ENCODE measurements around the gene ARHGEF37. TPM values are rescaled to one million over a fixed set of nuclear protein-coding genes. Genes with fewer than 3 reads are reported as not detected.
"Not testable (repeated sequence)": the region's sequence is repeated elsewhere in the genome, so short reads cannot be mapped to it uniquely, and the experiment has no call there.

Gene ARHGEF37
- total and polyA plus RNA-seq, 2 donors from 2014 or later = 6.9 to 21.8 TPM

- TF ChIP-seq, protein P1, sequence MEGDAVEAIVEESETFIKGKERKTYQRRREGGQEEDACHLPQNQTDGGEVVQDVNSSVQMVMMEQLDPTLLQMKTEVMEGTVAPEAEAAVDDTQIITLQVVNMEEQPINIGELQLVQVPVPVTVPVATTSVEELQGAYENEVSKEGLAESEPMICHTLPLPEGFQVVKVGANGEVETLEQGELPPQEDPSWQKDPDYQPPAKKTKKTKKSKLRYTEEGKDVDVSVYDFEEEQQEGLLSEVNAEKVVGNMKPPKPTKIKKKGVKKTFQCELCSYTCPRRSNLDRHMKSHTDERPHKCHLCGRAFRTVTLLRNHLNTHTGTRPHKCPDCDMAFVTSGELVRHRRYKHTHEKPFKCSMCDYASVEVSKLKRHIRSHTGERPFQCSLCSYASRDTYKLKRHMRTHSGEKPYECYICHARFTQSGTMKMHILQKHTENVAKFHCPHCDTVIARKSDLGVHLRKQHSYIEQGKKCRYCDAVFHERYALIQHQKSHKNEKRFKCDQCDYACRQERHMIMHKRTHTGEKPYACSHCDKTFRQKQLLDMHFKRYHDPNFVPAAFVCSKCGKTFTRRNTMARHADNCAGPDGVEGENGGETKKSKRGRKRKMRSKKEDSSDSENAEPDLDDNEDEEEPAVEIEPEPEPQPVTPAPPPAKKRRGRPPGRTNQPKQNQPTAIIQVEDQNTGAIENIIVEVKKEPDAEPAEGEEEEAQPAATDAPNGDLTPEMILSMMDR (IDR thresholded peaks at IDR 0.05; ENCODE audit: borderline replicate concordance, extremely low read depth, insufficient read depth) = no peak
- no peak for DNase-seq
- Histone ChIP-seq H3K9me3 (ENCODE audit: control insufficient read depth in 2 of 3, insufficient read depth in 1 of 3, low read length in 3 of 3) (no peaks in the 10 kb centered on the region), H3K4me3 (ENCODE audit: low read length in 3 of 3) (no peak overlapping the region), H3K27me3 (ENCODE audit: control insufficient read depth, insufficient read depth, low read length) (no peaks in the 10 kb centered on the region), H3K36me3 (ENCODE audit: control insufficient read depth in 2 of 3, insufficient read depth in 3 of 3, low read length in 3 of 3) (no peaks in the 10 kb centered on the region), H3K9ac (ENCODE audit: low read length in 3 of 3) (no peak overlapping the region), H3K27ac (ENCODE audit: low read depth in 2 of 2, low read length in 2 of 2) (no peak overlapping the region), H3K4me1 (ENCODE audit: control insufficient read depth in 2 of 3, insufficient read depth in 2 of 3, low read depth in 1 of 3, low read length in 3 of 3) (no peaks in the 10 kb centered on the region)
- FAIRE-seq = no peak
- intact Hi-C loops (cut with DNase I) = no loop called here
These were observed 13.1 kb downstream of the ARHGEF37 start for GRCh38 chr5:149594206-149594895.

DNA sequence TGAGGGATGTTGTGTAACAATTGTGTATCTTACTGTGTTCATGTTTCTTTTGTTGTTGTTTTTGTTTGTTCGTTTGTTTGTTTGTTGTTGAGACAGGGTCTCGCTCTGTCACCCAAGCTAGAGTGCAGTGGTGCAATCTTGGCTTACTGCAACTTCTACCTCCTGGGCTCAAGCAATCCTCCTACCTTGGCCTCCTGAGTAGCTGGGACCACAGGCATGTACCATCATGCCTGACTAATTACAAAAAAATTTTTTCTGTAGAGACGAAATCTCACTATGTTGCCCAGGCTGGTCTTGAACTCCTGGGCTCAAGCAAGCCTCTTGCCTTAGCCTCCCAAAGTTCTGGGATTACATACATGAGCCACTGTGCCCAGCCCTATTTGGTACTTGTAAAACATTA is 13.8 kb downstream of the ARHGEF37 start:
- H3K9ac ChIP-seq (ENCODE audit: low read length in 3 of 3); FAIRE-seq; H3K4me1 ChIP-seq (ENCODE audit: control insufficient read depth in 2 of 3, insufficient read depth in 2 of 3, low read depth in 1 of 3, low read length in 3 of 3); H3K9me3 ChIP-seq (ENCODE audit: control insufficient read depth in 2 of 3, insufficient read depth in 1 of 3, low read length in 3 of 3); H3K4me3 ChIP-seq (ENCODE audit: low read length in 3 of 3); H3K27me3 ChIP-seq (ENCODE audit: control insufficient read depth, insufficient read depth, low read length); intact Hi-C loops (cut with DNase I); H3K36me3 ChIP-seq (ENCODE audit: control insufficient read depth in 2 of 3, insufficient read depth in 3 of 3, low read length in 3 of 3); H3K27ac ChIP-seq (ENCODE audit: low read depth in 2 of 2, low read length in 2 of 2); DNase-seq: not testable (repeated sequence)

- H3K4me1 ChIP-seq (ENCODE audit: control insufficient read depth in 2 of 3, insufficient read depth in 2 of 3, low read depth in 1 of 3, low read length in 3 of 3) = no peaks in the 10 kb centered on the region
- no peak overlapping the region for H3K4me3 ChIP-seq (ENCODE audit: low read length in 3 of 3)
- H3K27ac ChIP-seq (ENCODE audit: low read depth in 2 of 2, low read length in 2 of 2) = peak overlapping the region; percentile 2 to 5
- intact Hi-C loops (cut with DNase I) = no loop called here
- TF ChIP-seq, protein P1 (IDR thresholded peaks at IDR 0.05; ENCODE audit: borderline replicate concordance, extremely low read depth, insufficient read depth) = no peak
- no peak for FAIRE-seq
- H3K9ac ChIP-seq (ENCODE audit: low read length in 3 of 3) = no peak overlapping the region
- H3K36me3 ChIP-seq (ENCODE audit: control insufficient read depth in 2 of 3, insufficient read depth in 3 of 3, low read length in 3 of 3) = peaks cover 0 to 8% (median 0%) of the 10 kb centered on the region in 3 donors
- DNase-seq = peak in 2 of 5 donors; percentile 23 to 29
- no peaks in the 10 kb centered on the region for H3K27me3 ChIP-seq (ENCODE audit: control insufficient read depth, insufficient read depth, low read length)
- H3K9me3 ChIP-seq (ENCODE audit: control insufficient read depth in 2 of 3, insufficient read depth in 1 of 3, low read length in 3 of 3) = no peaks in the 10 kb centered on the region
These were observed 15.4 kb downstream of the ARHGEF37 start for GRCh38 chr5:149596712-149597111.

DNA sequence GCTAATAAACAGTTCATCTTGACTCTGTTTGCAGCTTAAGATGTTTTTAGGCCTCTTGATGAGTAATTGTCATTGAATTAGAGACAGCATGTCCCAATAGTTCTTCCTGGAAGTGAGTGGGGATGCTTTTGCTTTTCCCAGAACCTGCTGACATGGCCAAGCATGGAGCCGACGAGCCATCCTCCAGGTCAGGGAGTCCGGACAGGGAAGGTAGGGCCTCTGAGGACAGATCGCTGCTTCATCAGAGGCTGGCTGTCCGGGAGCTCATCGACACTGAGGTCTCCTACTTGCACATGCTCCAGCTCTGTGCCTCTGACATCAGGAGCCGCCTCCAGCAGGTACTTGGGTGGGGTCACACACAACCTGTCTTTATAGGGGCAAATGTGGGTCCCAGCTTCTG is 16.3 kb downstream of the ARHGEF37 start:
- TF ChIP-seq, protein P1 (IDR thresholded peaks at IDR 0.05; ENCODE audit: borderline replicate concordance, extremely low read depth, insufficient read depth) = no peak
- no peak overlapping the region for H3K4me3 ChIP-seq (ENCODE audit: low read length in 3 of 3)
- no peaks in the 10 kb centered on the region for H3K4me1 ChIP-seq (ENCODE audit: control insufficient read depth in 2 of 3, insufficient read depth in 2 of 3, low read depth in 1 of 3, low read length in 3 of 3)
- DNase-seq (no peak), FAIRE-seq (no peak)
- H3K36me3 ChIP-seq (ENCODE audit: control insufficient read depth in 2 of 3, insufficient read depth in 3 of 3, low read length in 3 of 3) = peaks cover 0 to 13% (median 0%) of the 10 kb centered on the region in 3 donors
- intact Hi-C loops (cut with DNase I) = no loop called here
- no peaks in the 10 kb centered on the region for H3K27me3 ChIP-seq (ENCODE audit: control insufficient read depth, insufficient read depth, low read length)
- H3K9ac ChIP-seq (ENCODE audit: low read length in 3 of 3) = no peak overlapping the region
- no peaks in the 10 kb centered on the region for H3K9me3 ChIP-seq (ENCODE audit: control insufficient read depth in 2 of 3, insufficient read depth in 1 of 3, low read length in 3 of 3)
- H3K27ac ChIP-seq (ENCODE audit: low read depth in 2 of 2, low read length in 2 of 2) = no peak overlapping the region

DNA sequence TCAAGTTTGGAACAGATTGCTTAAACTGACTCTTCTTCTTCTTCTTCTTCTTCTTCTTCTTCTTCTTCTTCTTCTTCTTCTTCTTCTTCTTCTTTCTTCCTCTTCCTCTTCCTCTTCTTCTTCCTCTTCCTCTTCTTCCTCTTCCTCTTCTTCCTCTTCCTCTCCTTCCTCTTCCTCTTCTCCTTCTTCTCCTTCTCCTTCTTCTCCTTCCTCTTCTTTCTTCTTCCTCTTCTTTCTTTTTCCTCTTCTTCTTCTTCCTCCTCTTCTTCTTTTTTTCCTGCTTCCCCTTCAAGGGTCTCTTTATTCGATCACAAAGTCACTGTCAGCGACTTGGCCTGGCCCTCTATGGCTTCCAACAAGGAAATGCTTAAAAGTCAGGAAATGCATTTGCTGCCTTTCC is 16.9 kb downstream of the ARHGEF37 start:
- H3K27ac ChIP-seq (ENCODE audit: low read depth in 2 of 2, low read length in 2 of 2); DNase-seq; H3K4me1 ChIP-seq (ENCODE audit: control insufficient read depth in 2 of 3, insufficient read depth in 2 of 3, low read depth in 1 of 3, low read length in 3 of 3); H3K9ac ChIP-seq (ENCODE audit: low read length in 3 of 3); H3K9me3 ChIP-seq (ENCODE audit: control insufficient read depth in 2 of 3, insufficient read depth in 1 of 3, low read length in 3 of 3); H3K27me3 ChIP-seq (ENCODE audit: control insufficient read depth, insufficient read depth, low read length); H3K4me3 ChIP-seq (ENCODE audit: low read length in 3 of 3); intact Hi-C loops (cut with DNase I); FAIRE-seq: not testable (repeated sequence)
- H3K36me3 ChIP-seq (ENCODE audit: control insufficient read depth in 2 of 3, insufficient read depth in 3 of 3, low read length in 3 of 3) = peaks cover 0 to 14% (median under 1%) of the 10 kb centered on the region in 3 donors
